GM23338 (cell line): ENCODE results near the gene UBE2G2. TPM values are rescaled to one million over a fixed set of nuclear protein-coding genes. Genes with fewer than 3 reads are reported as not detected.
A peak's percentile ranks its signal among the peaks of the same experiment; 100 is the strongest.

Experiments
- ATAC-seq: fragments of 200-7000 bp; cut with Tn5 transposase; 3 replicates; pipeline ENCODE4 v1.9.1; 2020
- DNase-seq: peaks from one replicate; pipeline ENCODE4 v3.0.0-alpha.2; 2015; ENCODE audit warnings: low spot score
- H2AFZ ChIP-seq: fragments of 200-600 bp; sonication (generic); 2 replicates; pipeline ENCODE4 v1.8.0; 2016; ENCODE audit warnings: antibody characterized with exemption, mild to moderate bottlenecking, moderate library complexity
- H3F3A ChIP-seq: fragments of 200-600 bp; sonication (generic); replicated peaks from 2 replicates; pipeline ENCODE4 v1.8.0; 2017; ENCODE audit warnings: antibody characterized with exemption, mixed run types, low read depth
- H3K27ac ChIP-seq: fragments of 200-600 bp; sonication (generic); 2 replicates; pipeline ENCODE4 v1.6.1; 2016; ENCODE audit warnings: low read depth
- H3K27me3 ChIP-seq: fragments of 200-600 bp; sonication (generic); 2 replicates; pipeline ENCODE4 v1.8.0; 2016; ENCODE audit warnings: mild to moderate bottlenecking, mixed run types, moderate library complexity; ENCODE audit not compliant: insufficient read depth
- H3K36me3 ChIP-seq: fragments of 200-600 bp; sonication (generic); 2 replicates; pipeline ENCODE4 v1.8.0; 2016; ENCODE audit warnings: mild to moderate bottlenecking; ENCODE audit not compliant: insufficient read depth
- H3K4me1 ChIP-seq: fragments of 200-600 bp; sonication (generic); 2 replicates; pipeline ENCODE4 v1.8.0; 2016; ENCODE audit warnings: mild to moderate bottlenecking, moderate library complexity; ENCODE audit not compliant: insufficient read depth
- H3K4me2 ChIP-seq: fragments of 200-600 bp; sonication (generic); 2 replicates; pipeline ENCODE4 v1.7.1; 2017; ENCODE audit warnings: mixed run types
- H3K4me3 ChIP-seq: fragments of 200-600 bp; sonication (generic); 2 replicates; pipeline ENCODE4 v1.6.1; 2016; ENCODE audit warnings: mixed run types
- H3K79me2 ChIP-seq: fragments of 200-600 bp; sonication (generic); replicated peaks from 2 replicates; pipeline ENCODE4 v1.8.0; 2017; ENCODE audit warnings: mild to moderate bottlenecking; ENCODE audit not compliant: insufficient read depth
- H3K9me2 ChIP-seq: fragments of 200-600 bp; sonication (generic); 2 replicates; pipeline ENCODE4 v1.8.0; 2017; ENCODE audit not compliant: insufficient read depth
- H4K20me1 ChIP-seq: fragments of 200-600 bp; sonication (generic); replicated peaks from 2 replicates; pipeline ENCODE4 v1.8.0; 2017; ENCODE audit warnings: mild to moderate bottlenecking; ENCODE audit not compliant: insufficient read depth
- H3K27ac Mint-ChIP-seq: 2 replicates; pipeline ENCODE4 v1.8.0; 2020; ENCODE audit warnings: inconsistent platforms, mild to moderate bottlenecking, moderate library complexity, mixed read lengths
- H3K27me3 Mint-ChIP-seq: 3 replicates; pipeline ENCODE4 v1.8.0; 2022; ENCODE audit warnings: low read depth, mild to moderate bottlenecking, moderate library complexity, mixed read lengths, inconsistent platforms; ENCODE audit not compliant: insufficient read depth, poor library complexity
- H3K36me3 Mint-ChIP-seq: 3 replicates; pipeline ENCODE4 v1.8.0; 2021; ENCODE audit warnings: low read depth, mild to moderate bottlenecking, inconsistent platforms, moderate library complexity, mixed read lengths
- H3K4me1 Mint-ChIP-seq: 3 replicates; pipeline ENCODE4 v1.8.0; 2020; ENCODE audit warnings: mild to moderate bottlenecking, inconsistent platforms, mixed read lengths
- H3K4me3 Mint-ChIP-seq: 3 replicates; pipeline ENCODE4 v1.8.0; 2021; ENCODE audit warnings: moderate library complexity, mild to moderate bottlenecking, inconsistent platforms, mixed read lengths
- H3K9me3 Mint-ChIP-seq: 3 replicates; pipeline ENCODE4 v1.8.0; 2020; ENCODE audit warnings: moderate library complexity, mild to moderate bottlenecking, inconsistent platforms, mixed read lengths
- CREB1 ChIP-seq: fragments of 250-450 bp; sonication (Bioruptor Pico); IDR thresholded peaks from 2 replicates; pipeline ENCODE4 v1.5.0; 2020; ENCODE audit warnings: low read depth, mild to moderate bottlenecking, moderate library complexity
- CTCF ChIP-seq, 2 experiments: fragments of 200-600 bp in 1 of 2; sonication (generic) in 1 of 2; conservative IDR thresholded peaks; 2 replicates each; pipeline versions ENCODE4 v1.5.1 to v1.6.1; 2016 to 2017; ENCODE audit warnings: antibody characterized with exemption in 2 of 2, low read depth in 2 of 2, mild to moderate bottlenecking in 2 of 2, moderate library complexity in 1 of 2
- EZH2 ChIP-seq: fragments of 200-600 bp; sonication (generic); IDR thresholded peaks from one replicate; pipeline ENCODE4 v1.8.0; 2017; ENCODE audit warnings: antibody characterized with exemption, mild to moderate bottlenecking, low read depth; ENCODE audit not compliant: unreplicated experiment
- JUNB ChIP-seq: IDR thresholded peaks from one replicate; pipeline ENCODE4 v1.6.1; 2016; ENCODE audit warnings: antibody characterized with exemption; ENCODE audit not compliant: unreplicated experiment
- ZNF331 ChIP-seq: fragments of 250-450 bp; sonication (Bioruptor Pico); IDR thresholded peaks from 2 replicates; pipeline ENCODE4 v1.5.0; 2020; ENCODE audit warnings: low read depth, mild to moderate bottlenecking, moderate library complexity
- ZNF462 ChIP-seq: fragments of 250-450 bp; sonication (Bioruptor Pico); IDR thresholded peaks from 2 replicates; pipeline ENCODE4 v1.5.0; 2020; ENCODE audit warnings: mild to moderate bottlenecking, moderate library complexity
- polyA plus RNA-seq: library from polyadenylated mRNA; unstranded; fragments of >200 nt; fragmentation: Nextera tagmentation; extraction: Ambion mirVana; gene quantifications from 2 replicates; pipeline ENCODE4 v1.2.1, GENCODE V29; 2016
- total RNA-seq: library from RNA; depleted of rRNA; stranded (reverse); fragments of >200 nt; shearing (Covaris generic); gene quantifications from 2 replicates; pipeline ENCODE4 v1.2.3, GENCODE V29; 2014

The UBE2G2 gene
- total and polyA plus RNA-seq, 2 experiments from 2014 or later = 66.4 to 100 TPM

- DNase-seq (peak; percentile 91), ATAC-seq (peak; percentile 73)
Observed at GRCh38 chr21:44761011-44761729, 40.5 kb downstream of the UBE2G2 start.

GRCh38 chr21:44760376-44760775 is 41.2 kb downstream of the UBE2G2 start:
- H3K4me1 ChIP-seq = no peaks in the 10 kb centered on the region; the same call in 1 of the 2 replicates
- Mint-ChIP-seq H3K27ac (peak overlapping the region; percentile 20; the same call in 1 of the 2 replicates), H3K27me3 (peaks cover 3% of the 10 kb centered on the region), H3K4me1 (peaks cover 23% of the 10 kb centered on the region), H3K9me3 (peaks cover 7% of the 10 kb centered on the region; the same call in 2 of the 3 replicates), H3K4me3 (no peak overlapping the region), H3K36me3 (no peaks in the 10 kb centered on the region; the same call in 2 of the 3 replicates)
- no peak overlapping the region for H3K4me2 ChIP-seq
- DNase-seq (no peak), ATAC-seq (0 out of 3 replicates have a peak, but pooled peaks have one; percentile 5)
- no peak overlapping the region for H3K27ac ChIP-seq
- H3K79me2 ChIP-seq = no peaks in the 10 kb centered on the region
- H3F3A ChIP-seq = no peaks in the 10 kb centered on the region
- no peaks in the 10 kb centered on the region for H3K27me3 ChIP-seq
- H3K4me3 ChIP-seq = no peak overlapping the region
- no peaks in the 10 kb centered on the region for H3K36me3 ChIP-seq
- no peak overlapping the region for H2AFZ ChIP-seq
- no peak for TF ChIP-seq JUNB
- TF ChIP-seq ZNF462 (CRISPR knock-in tag) = no peak
- TF ChIP-seq CREB1 = no peak
- TF ChIP-seq ZNF331 = no peak
- no peaks in the 10 kb centered on the region for H4K20me1 ChIP-seq
- H3K9me2 ChIP-seq = no peaks in the 10 kb centered on the region

More at GRCh38 chr21:44761011-44761729, 40.5 kb downstream of the UBE2G2 start:
- peaks cover 8% of the 10 kb centered on the region for H3K27me3 Mint-ChIP-seq
- Histone ChIP-seq H4K20me1 (no peaks in the 10 kb centered on the region), H3K79me2 (no peaks in the 10 kb centered on the region), H3K4me2 (no peak overlapping the region), H3K27ac (no peak overlapping the region), H2AFZ (no peak overlapping the region), H3F3A (no peaks in the 10 kb centered on the region), H3K9me2 (no peaks in the 10 kb centered on the region), H3K4me3 (no peak overlapping the region), H3K27me3 (no peaks in the 10 kb centered on the region), H3K4me1 (no peaks in the 10 kb centered on the region; the same call in 1 of the 2 replicates), H3K36me3 (no peaks in the 10 kb centered on the region)
- peaks cover 31% of the 10 kb centered on the region for H3K4me1 Mint-ChIP-seq
- H3K27ac Mint-ChIP-seq = no peak overlapping the region
- H3K4me3 Mint-ChIP-seq = no peak overlapping the region; the same call in 2 of the 3 replicates
- no peaks in the 10 kb centered on the region for H3K36me3 Mint-ChIP-seq
- H3K9me3 Mint-ChIP-seq = peaks cover 3% of the 10 kb centered on the region; the same call in 2 of the 3 replicates
- TF ChIP-seq CTCF (conservative IDR thresholded peaks at IDR 0.05; ENCODE audit: low read depth in 2 of 2) (peak; percentile 80 to 87), ZNF331 (no peak), EZH2 (no peak), CREB1 (no peak)
